ENCODE measurements around the gene BCORL1. TPM values are rescaled to one million over a fixed set of nuclear protein-coding genes. Genes with fewer than 3 reads are reported as not detected.
A peak's percentile ranks its signal among the peaks of the same experiment; 100 is the strongest.

BCORL1 gene
- total and polyA plus RNA-seq, 2 of the 4 experiments (the other 2 are of a cell fraction) = 0.54 to 1.6 TPM

GRCh38 chrX:129979207-129979920 lies 3.1 kb upstream of the BCORL1 start:
- no peaks in the 10 kb centered on the region for H3K4me1 ChIP-seq (ENCODE audit: control insufficient read depth, insufficient read depth, low read length)
- no peak for ATAC-seq (ENCODE audit: low read depth)
- 60% methylated on average over 6 of the region's 35 CpGs; no CpG with 5 or more reads in 1 of the 2 experiments for WGBS, 2 experiments (ENCODE audit: extremely low coverage in 2 of 2, insufficient read length in 1 of 2)
- H4K20me1 ChIP-seq (ENCODE audit: insufficient read depth, low read length) = no peaks in the 10 kb centered on the region
- H3K23ac ChIP-seq (ENCODE audit: low read depth, low read length) = no peak overlapping the region
- POLR2A ChIA-PET (ENCODE audit: unreplicated experiment) = no interaction called here
- no peak overlapping the region for H3K4ac ChIP-seq (ENCODE audit: low read depth, low read length)
- H3K56ac ChIP-seq (ENCODE audit: extremely low read depth, insufficient read depth, low read length) = no peak overlapping the region
- intact Hi-C loops (cut with micrococcal nuclease) = no loop called here
- no peak overlapping the region for H3K18ac ChIP-seq (ENCODE audit: low read depth, low read length)
- H3K4me3 ChIP-seq (ENCODE audit: insufficient read depth, low read depth, low read length) = no peak overlapping the region
- BruUV-seq (replicated peaks) = no TSS peak
- no peaks in the 10 kb centered on the region for H3K79me1 ChIP-seq (ENCODE audit: low read depth in 1 of 2, low read length in 2 of 2)
- H4K5ac ChIP-seq (ENCODE audit: low read depth, low read length) = no peak overlapping the region
- in situ Hi-C loops (cut with MboI; ENCODE audit: low sequenced_read_pairs) = no loop called here
- dilution Hi-C loops (cut with HindIII; ENCODE audit: low sequenced_read_pairs, unreplicated experiment) = no loop called here
- H3K36me3 ChIP-seq (ENCODE audit: control insufficient read depth, insufficient read depth, low read length) = no peaks in the 10 kb centered on the region
- CTCF ChIA-PET = no interaction called here
- no peak overlapping the region for H2BK15ac ChIP-seq (ENCODE audit: low read depth, low read length)
- no peak overlapping the region for H3K27ac ChIP-seq (ENCODE audit: insufficient read depth, low read length)
- H4K8ac ChIP-seq (ENCODE audit: low read depth in 2 of 2, low read length in 2 of 2) = no peak overlapping the region
- H3K27me3 ChIP-seq (ENCODE audit: control insufficient read depth, insufficient read depth, low read length) = peaks cover 16% of the 10 kb centered on the region
- H2BK120ac ChIP-seq (ENCODE audit: low read depth, low read length) = no peak overlapping the region
- TF ChIP-seq NFE2L2 (IDR thresholded peaks at IDR 0.05; ENCODE audit: low read depth, low read length) (no peak), MAZ (IDR thresholded peaks at IDR 0.05; ENCODE audit: borderline replicate concordance, low read depth, low read length) (no peak), ELK1 (IDR thresholded peaks at IDR 0.05; ENCODE audit: borderline replicate concordance, low read depth, low read length) (no peak), MXI1 (IDR thresholded peaks at IDR 0.05; ENCODE audit: borderline replicate concordance, low read depth, low read length) (no peak), USF2 (IDR thresholded peaks at IDR 0.05; ENCODE audit: low read depth, low read length) (no peak), BHLHE40 (IDR thresholded peaks at IDR 0.05; ENCODE audit: low read depth, low read length) (no peak), RAD21 (IDR thresholded peaks at IDR 0.05; ENCODE audit: low read length) (no peak), POLR2A (IDR thresholded peaks at IDR 0.05; ENCODE audit: low read depth, low read length) (no peak), CTCF (conservative IDR thresholded peaks at IDR 0.05; ENCODE audit: low read depth, low read length) (no peak), CHD1 (IDR thresholded peaks at IDR 0.05; ENCODE audit: low read depth, low read length) (no peak), RCOR1 (IDR thresholded peaks at IDR 0.05; ENCODE audit: insufficient replicate concordance, low read length) (no peak), CEBPB (IDR thresholded peaks at IDR 0.05; ENCODE audit: low read depth, low read length) (no peak), FOS (IDR thresholded peaks at IDR 0.05; ENCODE audit: low read depth, low read length) (no peak), SMC3 (IDR thresholded peaks at IDR 0.05; ENCODE audit: low read depth, low read length) (no peak)
- no peaks in the 10 kb centered on the region for H3K9me3 ChIP-seq (ENCODE audit: control insufficient read depth, insufficient read depth, low read length)
- no peak overlapping the region for H2BK20ac ChIP-seq (ENCODE audit: low read depth, low read length)
- peak overlapping the region; percentile 53 for H2AFZ ChIP-seq (replicated peaks; ENCODE audit: low read length, poor library complexity)
- peak overlapping the region; percentile 46; the same call in 1 of the 2 replicates for H3K4me2 ChIP-seq (ENCODE audit: low read depth, low read length)
- no peak overlapping the region for H3K14ac ChIP-seq (replicated peaks; ENCODE audit: low read depth, low read length)
- H2AK9ac ChIP-seq (replicated peaks; ENCODE audit: low read depth, low read length, poor library complexity) = no peak overlapping the region
- no peak overlapping the region for H2AK5ac ChIP-seq (ENCODE audit: low read depth, low read length)
- H3K9me1 ChIP-seq (ENCODE audit: insufficient read depth, low read length) = no peaks in the 10 kb centered on the region
- H3K9ac ChIP-seq (ENCODE audit: low read depth, low read length) = no peak overlapping the region
- no peak overlapping the region for H2BK5ac ChIP-seq (ENCODE audit: low read depth, low read length, poor library complexity, severe bottlenecking)
- no peak overlapping the region for H4K91ac ChIP-seq (ENCODE audit: insufficient read depth, low read depth, low read length)
- no peak for DNase-seq

Data from IMR-90 (cell line).